DMS 273 treated with DMSO at 0.1 percent for 48 hours (cell line): Measurements from ENCODE around the gene RNF151.
"Not testable (repeated sequence)": the region's sequence is repeated elsewhere in the genome, so short reads cannot be mapped to it uniquely, and the experiment has no call there.

Source experiments
- DNase-seq: peaks from one replicate; lab custom pipeline; 2025; lab: John Stamatoyannopoulos, UW

The RNF151 gene, protein sequence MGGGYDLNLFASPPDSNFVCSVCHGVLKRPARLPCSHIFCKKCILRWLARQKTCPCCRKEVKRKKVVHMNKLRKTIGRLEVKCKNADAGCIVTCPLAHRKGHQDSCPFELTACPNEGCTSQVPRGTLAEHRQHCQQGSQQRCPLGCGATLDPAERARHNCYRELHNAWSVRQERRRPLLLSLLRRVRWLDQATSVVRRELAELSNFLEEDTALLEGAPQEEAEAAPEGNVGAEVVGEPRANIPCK

DNA sequence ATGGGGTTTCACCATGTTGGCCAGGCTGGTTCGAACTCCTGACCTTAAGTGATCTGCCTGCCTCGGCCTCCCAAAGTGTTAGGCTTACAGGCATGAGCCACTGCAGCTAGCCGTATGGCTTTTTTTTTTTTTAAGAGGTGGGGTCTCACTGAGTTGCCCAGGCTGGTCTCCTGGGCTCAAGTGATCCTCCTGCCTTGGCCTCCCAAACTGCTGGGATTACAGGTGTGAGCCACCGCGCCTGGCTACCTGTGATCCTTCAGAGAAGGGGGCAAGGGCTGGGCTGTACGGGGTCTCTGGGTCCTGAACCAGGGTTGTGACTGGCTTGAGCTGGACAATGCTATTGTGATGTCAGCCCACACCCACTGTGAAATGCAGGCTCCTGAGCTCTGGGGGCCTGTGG, at the start of gene RNF151:
TSS of gene RNF151 (plus strand) at position 397 of the 400 bp plus-strand sequence. CDS start 26 bp downstream, outside the sequence.
- DNase-seq, result no peak

DNA sequence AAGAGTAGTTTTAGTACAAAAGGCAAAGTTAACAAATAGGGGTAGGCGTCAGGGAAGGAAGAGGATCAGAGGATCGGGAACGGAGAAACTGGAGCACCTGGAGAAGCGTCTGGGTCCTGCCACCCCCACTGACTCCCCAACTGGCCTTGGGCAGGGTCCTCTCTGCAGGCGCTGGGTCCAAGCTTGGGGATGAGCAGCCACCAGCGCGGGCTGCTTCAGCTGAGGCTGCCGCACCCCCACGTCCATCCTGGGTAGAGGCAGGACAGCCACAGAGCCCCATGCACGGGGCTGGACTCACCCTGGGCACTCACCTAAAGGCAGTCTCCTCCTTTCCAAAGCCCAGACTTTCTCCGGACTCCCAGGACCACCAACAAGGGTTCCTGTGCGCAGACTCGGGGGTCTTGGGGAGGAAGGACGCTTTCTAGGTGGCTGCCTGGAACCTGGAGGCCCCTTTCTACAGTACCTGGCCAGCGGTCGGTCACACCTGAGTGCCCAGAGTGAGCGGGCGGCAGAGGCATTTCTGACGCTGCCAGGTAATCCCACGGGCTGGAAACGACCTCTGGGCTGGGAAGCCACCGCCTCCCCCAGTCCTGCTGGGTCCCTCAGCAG, 49.5 kb upstream of the RNF151 start:
- no peak for DNase-seq

DNA sequence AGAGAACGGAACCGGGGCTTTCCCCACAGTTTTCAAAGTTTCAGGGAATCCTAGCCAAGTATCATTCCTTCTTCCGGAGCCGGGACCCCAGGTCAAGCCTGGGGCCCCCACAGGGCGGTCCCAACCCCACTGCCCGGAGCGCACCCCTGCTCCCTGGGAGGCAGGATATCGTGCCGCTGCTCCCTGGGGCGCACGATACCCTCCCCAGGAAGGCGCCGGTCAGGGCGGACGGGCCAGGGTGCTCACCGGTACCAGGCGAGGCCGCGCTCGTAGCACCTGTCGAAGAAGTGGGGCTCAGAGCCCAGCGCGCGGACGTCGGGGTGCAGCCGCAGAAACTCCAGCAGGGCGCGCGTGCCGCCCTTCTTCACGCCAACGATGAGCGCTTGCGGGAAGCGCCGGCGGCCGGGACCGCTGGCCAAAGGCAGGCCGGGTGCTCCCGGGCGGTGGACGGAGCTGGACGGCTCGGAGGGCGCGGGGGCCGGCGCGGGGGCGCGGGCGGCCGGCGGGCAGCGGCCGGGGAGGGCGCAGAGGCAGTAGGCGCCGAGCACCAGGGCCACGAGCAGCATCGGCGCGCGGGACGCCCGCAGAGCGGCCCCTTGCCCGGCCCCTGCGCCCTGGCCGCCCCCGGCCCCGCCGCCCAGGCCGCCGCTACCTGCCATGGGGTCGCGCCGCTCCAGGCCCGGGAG, 48.8 kb upstream of the RNF151 start:
- no peak for DNase-seq

DNA sequence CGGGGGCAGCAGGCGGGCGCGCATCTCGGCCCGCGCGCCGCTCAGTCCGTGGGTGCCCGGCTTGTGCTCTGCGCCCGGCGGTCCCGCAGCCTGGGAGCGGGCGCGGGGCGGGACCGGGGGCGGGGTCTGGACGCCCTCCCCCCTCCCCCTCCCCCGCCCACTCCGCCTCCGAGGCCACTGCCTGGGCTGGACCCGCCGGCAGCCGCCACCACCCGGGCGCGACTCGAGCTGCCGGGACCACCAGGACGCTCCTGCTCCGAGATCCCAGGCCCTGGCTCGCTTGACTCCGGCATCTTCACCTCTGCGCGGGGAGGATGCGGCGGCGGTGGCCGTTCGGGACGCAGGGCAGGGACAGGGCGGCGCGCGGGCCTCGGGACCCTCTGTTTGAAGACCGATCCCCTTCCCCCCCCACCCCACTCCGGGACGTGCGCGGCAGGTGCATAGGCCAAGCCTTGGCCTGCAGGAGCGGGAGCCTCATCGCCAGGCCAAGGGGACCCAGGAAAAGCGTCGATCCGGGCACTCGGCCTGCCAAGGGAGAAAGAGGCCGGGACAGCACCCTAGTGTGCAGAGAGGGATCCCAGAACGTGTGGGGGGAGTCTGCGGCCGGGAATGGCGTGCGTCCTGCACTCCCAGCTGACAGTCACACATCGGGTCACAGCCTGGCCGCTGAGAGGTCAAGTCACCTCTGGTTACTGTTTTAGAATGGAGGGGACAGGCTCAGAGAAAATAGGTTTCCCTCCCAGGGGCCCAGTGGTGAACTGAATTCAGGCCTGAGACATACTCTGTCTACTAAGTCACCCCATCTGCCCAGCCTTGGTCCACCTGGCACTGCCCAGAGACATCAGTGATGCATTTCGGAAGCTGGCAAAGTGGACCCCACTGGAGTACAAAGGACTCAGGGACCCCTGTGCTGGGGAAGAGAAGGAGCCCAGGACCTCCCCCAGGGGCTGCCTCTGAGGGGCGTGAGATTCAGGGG, 48.0 kb upstream of the RNF151 start, which contains the start of gene HS3ST6:
TSS of gene HS3ST6 (minus strand) at position 65 of the 976 bp plus-strand sequence. CDS start 92 bp downstream, outside the sequence.
- no peak for DNase-seq

DNA sequence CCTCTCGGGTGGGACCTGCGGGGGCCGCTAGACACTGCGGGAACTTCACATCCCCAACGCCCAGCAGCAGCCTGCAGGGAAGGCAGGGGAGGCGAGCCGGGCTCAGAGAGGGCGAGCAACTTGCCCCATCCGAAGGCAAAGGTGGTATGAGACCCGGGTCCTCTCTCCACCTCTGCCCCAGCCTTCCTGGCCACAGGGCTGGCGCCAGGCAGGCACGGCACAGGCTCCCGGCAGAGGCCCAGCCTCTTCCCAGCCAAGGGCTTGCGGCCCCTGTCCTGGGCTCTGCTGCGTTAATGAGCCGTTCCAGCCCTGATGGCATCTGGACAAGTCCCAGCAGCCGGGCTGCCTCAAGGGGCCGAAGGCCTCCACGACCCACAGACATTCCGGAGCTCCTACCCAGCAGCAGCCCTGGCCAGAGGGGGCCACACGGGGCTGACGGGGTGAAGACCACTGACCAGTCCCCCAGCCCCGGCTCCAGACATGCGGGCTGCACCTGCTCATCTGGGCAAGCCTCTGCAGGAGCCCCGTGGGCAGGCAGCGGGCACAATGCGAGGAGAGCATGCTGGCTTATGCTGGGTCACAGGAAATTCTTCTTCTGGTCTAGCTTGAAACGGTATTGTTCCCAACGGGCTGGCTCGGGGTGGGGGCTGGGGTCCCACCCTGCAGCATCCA, 47.2 kb upstream of the RNF151 start:
- DNase-seq, result no peak

DNA sequence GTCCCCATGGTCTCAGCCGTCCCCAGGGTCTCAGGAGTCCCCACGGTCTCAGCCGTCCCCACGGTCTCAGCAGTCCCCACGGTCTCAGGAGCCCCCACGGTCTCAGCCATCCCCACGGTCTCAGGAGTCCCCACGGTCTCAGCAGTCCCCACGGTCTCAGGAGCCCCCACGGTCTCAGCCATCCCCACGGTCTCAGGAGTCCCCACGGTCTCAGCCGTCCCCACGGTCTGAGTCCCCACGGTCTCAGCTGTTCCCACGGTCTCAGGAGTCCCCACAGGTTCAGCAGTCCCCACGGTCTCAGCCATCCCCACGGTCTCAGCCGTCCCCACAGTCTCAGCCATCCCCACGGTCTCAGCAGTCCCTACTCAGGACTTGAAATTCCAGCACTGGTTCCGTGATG, 46.5 kb upstream of the RNF151 start:
- not testable (repeated sequence) for DNase-seq

DNA sequence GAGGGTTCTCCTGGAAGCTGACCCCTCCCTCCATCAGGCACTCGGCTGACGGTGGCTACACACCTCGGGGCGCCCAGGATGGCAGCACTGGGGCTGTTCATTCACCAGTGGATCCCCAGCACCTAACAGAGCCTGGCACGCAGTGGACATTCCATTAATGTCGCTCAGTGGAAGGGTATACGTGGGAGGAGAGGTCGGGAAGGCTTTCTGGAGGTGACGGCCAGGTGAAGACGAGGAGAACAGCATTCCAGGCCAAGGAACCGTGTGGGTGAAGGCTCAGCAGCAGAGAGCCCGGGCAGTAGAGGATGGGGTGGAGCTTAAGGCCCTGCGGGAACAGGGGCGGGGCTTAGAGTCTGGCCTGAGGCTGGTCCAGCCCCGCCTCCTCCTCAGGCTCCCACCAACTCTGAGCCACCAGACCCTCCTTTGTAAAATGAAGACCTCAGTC, 45.9 kb upstream of the RNF151 start:
- DNase-seq, result peak; percentile 27

DNA sequence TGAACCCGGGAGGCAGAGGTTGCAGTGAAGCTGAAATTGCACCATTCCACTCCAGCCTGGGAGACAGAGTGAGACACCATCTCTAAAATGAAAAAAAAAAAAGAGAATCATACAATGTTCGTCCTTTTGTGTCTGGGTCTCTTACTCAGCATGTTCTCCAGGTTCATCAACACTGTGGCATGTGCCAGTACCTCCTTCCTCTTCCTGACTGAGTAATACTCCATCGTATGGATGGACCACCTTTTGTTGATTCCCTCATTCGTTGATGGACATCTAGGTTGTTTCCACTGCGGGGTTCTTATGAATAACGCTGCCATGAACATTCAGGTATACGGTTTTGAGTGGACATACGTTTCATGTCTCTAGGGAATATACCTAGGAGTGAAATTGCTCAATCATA, 44.3 kb upstream of the RNF151 start:
- no peak for DNase-seq

DNA sequence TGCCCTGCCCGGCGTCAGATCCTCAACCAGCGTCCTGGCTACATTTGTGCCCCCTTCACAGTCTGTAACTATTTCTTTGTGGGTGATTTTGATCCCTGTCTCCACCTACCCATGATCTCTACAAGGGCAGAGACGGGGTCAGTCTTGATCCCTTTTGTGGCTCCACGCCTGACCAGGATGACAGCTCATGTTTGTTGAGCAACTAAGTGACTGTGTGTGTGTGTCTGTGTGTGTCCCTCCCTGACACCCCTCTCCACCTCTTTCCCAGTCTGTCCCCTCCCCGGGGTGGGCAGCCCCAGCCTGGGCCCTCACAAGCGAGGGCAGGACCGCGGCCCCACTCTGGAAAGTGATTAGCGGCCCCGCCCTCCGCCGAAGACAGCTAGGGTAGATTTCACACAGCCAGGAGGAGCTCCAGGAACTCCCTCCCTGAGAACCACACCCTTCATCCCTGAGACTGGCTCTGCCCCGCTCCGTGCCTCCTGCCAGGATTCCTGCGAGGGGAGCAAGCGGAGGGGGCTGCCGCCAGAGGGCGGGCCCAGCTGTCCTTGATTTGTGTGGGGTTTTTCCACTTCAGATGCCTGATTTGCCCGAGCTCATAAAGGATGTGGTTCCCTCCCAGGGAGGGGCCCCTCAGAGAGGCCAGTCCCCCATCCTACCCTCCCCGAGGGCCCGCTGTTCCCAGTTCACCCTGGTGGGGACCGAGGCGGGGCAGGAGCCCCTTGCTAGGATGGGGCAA, 43.2 kb upstream of the RNF151 start:
- DNase-seq, result peak; percentile 57

DNA sequence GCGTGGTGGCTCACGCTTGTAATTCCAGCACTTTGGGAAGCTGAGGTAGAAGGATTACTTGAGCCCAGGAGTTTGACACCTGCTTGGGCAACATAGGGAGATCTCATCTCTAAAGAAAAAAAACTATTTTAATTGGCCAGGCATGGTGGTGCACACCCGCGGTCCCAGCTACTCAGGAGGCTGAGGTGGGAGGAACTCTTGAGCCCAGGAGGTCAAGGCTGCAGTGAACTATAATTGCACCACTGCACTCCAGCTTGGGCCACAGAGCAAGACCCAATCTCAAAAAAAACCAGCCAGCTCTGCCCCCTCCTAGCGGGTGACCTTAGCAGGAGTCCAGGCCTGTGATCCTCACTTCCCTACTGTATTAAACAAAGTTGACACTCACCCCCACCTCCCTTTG, 42.6 kb upstream of the RNF151 start:
- no peak for DNase-seq

DNA sequence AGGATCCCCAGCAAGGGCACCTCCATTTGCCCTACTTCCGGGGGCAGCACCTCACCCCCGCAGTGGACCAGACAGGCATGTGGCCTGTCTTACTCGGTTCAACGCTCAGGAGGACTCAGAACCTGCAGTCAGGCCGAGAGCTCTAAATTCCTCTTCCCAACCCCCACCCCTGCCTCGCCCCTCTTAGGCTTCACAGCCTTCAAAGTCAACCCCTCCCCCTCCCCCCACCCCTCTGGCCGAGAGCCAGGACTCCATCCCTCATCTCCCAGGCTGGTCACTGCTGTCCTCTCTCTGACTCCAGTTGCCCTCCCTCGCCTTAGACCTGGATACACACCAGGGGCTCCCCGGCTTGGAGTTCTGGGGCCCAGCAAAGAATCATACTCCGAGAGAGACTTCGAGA, 40.4 kb upstream of the RNF151 start:
- no peak for DNase-seq

DNA sequence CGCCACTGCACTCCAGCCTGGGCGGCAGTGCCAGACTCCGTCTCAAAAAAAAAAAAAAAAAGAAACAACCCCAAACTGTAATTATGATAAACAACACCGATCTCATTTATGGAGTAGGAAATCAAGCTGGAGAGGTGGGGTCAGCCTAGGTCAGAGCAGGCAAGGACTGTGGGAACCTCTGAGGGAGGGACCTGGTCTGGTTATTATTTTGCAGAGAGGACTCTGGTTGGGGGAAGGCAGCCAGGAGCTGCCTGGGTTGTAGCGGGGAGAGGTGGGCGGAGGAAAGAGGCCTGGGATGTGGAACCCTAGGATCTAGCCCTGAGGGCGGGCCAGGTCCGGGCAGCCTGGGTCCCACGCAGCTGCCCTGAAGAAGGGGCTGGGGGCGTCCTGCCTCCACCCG, 37.6 kb upstream of the RNF151 start:
- peak; percentile 22 for DNase-seq

DNA sequence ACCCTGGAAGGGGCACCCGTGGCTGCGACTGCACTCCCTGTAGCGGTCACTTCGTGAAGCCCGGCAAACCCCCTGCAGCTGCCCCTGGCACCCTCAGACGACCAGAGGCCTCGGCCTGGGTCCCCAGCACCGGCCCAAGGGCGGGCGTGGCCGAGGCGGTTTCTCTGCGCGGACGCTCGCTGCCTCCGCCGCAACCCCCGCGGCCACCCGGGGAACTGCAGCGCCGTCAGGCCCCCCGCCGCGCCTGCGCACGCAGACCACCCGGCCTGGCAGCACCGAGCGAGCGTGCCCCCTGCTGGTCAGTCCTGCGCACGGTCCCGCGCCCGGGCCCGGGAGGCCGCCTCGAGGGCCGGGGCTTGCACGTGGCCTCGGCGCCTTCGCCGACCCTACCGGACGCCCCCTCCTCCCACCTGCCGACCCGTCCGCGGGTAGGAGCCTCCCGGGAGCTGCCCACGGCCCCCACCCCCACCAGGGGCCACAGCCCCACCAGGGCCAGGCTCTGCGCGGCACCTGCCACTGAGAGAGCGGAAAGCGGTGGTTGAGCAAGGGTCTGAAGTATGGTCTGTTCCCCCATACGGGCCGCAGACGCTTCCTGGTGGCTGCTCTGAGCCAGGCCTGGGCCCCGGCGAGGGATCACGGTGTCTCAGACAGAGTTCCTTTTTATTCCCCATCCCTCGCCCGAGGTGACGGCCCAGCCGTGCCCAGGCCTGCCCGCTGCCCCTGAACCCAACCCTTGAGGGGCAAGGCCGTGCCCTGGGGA, 36.9 kb upstream of the RNF151 start:
- peak; percentile 24 for DNase-seq

DNA sequence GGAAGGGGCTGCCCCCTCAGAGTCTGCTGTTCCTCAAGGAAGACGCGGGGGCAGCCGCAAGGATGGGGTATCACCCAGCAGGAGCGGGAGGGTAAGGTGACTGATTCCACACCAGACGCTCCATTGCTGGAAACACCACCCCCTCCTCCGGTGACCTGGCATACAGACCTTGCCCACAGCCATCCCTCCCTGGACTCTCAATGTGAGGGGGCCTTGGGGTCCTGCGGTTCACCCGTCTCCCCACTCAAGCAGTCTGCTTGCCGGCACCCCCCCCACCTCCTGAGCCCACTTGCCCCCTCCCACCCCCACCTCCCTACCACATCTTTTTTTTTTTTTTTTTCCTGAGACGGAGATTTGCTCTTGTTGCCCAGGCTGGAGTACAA, 36.3 kb upstream of the RNF151 start:
- no peak for DNase-seq

DNA sequence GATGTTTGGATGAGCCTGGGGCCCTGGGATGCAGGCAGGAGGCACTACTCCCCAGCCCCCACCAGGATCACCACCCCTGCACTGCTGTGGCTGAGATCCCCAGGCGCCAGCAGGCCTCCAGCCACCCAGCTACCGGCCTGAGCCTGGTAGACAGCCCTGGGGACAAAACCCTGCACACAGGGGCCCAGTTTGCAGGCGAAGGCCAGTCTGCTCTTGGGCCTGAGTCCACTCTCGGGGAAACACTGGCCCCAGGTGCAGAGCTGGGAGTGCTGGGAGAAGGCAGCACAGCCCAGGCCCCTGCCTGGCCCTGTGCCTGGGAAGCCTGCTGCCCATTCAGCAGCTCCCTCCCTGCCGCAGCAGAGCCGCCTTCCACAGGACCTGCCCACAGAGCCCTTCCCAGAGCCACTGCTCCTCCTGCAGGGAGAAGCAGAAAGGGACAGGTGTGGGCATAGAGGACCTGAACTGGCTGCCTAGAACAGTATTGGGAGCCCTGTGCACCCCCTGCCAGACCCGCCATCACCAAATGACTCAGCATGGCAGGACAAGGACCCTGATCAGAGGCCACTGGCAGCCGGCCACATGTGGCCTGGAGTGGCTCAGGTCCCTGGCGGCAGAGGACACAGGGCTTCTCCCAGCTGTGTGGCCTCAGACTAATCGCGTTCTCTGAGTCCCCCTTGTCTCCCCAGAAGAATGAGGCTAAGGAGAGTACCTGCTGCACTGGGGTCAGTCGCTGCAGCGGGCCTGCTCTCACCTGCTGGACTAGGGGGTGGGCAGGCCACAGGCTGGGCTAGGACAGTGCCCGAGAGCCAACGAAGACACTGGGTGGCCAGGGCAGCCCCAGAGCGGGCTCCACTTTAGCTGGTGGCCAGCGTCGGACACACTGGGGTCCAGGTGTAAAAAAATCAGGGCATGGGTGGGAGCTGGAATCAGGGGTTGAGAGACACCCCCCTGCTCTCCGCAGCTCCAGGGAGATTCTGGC, 34.3 kb upstream of the RNF151 start:
- DNase-seq, result peak; percentile 43

DNA sequence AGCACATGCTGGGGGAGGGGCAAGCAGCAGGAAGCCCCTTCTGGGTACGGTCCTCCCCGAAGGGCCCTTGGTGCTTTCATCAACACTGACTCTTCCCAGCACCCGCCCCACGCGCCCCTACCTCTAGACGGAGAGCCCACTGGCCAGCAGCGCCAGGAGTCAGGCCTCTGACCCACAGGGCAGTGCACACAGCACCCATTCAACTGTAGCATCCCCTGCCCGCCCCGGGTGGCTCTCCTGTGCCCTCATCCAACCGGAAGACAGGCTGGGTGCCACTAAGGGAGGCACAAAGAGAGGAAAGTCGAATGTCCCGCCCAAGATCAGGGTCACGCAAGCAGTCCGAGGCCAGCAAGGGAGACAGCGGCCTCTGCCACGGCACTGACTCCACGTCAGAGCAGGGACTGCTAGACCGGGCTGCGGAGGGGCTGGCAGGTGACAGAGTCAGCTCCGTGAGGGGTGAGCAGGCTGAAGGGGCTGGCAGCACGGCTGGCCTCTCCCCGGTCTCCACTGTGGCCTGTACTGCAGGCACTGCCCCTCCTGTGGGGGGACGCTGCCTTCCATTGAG, 33.5 kb upstream of the RNF151 start:
- no peak for DNase-seq

DNA sequence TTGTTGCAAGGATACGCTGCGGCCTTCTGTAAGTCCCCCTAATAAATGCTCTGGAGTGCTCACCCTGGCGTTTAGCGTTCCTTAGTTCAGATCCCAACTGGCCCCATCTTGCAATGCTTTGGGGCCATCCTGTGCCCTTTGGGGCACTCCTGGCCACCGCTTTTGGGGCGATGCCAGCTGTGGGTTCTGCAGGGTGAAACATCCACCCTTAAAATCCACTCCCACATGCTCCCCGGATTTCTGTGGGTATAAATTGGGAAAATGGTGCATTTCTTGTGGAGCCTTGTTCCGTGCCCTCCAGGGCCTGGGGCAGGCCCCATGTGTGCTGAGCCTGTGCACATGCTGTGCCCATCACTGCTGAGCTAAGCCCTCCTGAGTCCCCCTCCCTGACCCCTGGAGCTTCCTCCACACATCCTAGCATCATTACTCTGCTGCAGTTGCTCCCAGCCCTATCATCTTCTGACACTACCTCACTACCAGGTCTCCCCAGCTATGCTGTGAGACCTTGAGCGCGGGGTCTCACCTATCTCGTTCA, 29.6 kb upstream of the RNF151 start:
- DNase-seq, result no peak

DNA sequence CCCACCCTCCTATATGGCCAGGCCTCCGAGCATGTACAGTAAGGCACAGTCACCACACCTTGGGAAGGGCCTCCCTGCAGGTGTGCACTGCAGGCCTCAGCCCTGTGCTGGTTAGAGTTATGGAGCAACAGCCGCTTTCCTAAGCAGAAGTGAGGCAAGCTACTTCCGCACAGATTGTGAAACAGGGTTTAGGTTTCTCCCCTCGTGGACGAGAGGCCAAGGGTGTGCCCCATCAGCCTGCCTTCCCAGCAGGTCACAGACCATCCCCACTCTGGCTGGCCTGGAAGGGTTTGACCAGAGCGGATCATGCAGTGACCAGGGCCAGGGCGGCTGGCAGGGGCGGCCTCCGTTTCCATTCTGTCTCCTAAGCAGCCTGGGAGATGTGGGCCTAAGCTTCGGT, 28.3 kb upstream of the RNF151 start:
- DNase-seq, result no peak
